Mesothelial cell of epicardium (in vitro differentiated cells): Measurements from ENCODE around the gene ATXN3. TPM values are rescaled to one million over a fixed set of nuclear protein-coding genes. Genes with fewer than 3 reads are reported as not detected.

Source experiments
- DNase-seq, 2 experiments: peaks; one replicate each; pipeline ENCODE4 v3.0.0; 2021; ENCODE audit warnings: low spot score in 2 of 2; ENCODE audit not compliant: unreplicated experiment in 2 of 2
- H3K27ac Mint-ChIP-seq: 2 replicates; pipeline ENCODE4 v1.8.0; 2021; ENCODE audit warnings: mixed read lengths
- H3K27me3 Mint-ChIP-seq: 2 replicates; pipeline ENCODE4 v1.8.0; 2021; ENCODE audit warnings: low read depth, mixed read lengths
- H3K36me3 Mint-ChIP-seq: 2 replicates; pipeline ENCODE4 v1.8.0; 2021; ENCODE audit warnings: mixed read lengths
- H3K4me1 Mint-ChIP-seq: 2 replicates; pipeline ENCODE4 v1.8.0; 2021; ENCODE audit warnings: mixed read lengths
- H3K4me3 Mint-ChIP-seq: 2 replicates; pipeline ENCODE4 v1.8.0; 2021; ENCODE audit warnings: mild to moderate bottlenecking, moderate library complexity, mixed read lengths
- H3K9me3 Mint-ChIP-seq: 2 replicates; pipeline ENCODE4 v1.8.0; 2021; ENCODE audit warnings: mixed read lengths
- total RNA-seq: library from RNA; stranded (reverse); gene quantifications from 3 replicates; pipeline ENCODE4 v1.2.1, GENCODE V29; 2021
- TF ChIP-seq, protein P1 (sequence below): fragments of 200-600 bp; sonication (generic); IDR thresholded peaks from one replicate; pipeline ENCODE4 v1.5.0; 2021; ENCODE audit warnings: antibody characterized with exemption; ENCODE audit not compliant: unreplicated experiment

ATXN3 gene
- total RNA-seq, 1 donor from 2014 or later, result 33.5 TPM

DNA sequence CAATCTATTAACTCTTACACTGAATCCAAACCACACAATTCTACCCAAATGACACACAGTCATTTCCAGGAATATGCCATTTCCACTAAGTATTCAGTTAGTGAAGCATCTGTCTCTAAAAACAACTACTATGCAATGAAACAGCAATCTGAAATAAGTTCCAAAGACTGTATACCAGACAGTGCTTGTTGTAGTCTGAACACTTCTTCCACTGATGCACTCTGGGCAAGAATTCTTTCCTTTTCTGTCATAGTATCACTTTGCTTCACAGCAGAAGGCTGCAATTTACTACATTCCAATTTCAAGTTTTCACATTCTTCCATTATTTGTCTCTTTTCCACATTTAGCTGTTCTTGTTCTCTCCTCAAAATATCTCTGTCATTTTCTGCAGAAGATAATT lies 92.3 kb downstream of the ATXN3 start:
- Mint-ChIP-seq H3K27me3 (no peaks in the 10 kb centered on the region), H3K4me3 (no peak overlapping the region), H3K4me1 (no peaks in the 10 kb centered on the region), H3K27ac (no peak overlapping the region), H3K9me3 (no peaks in the 10 kb centered on the region), H3K36me3 (peaks cover 32% of the 10 kb centered on the region)
- TF ChIP-seq, protein P1, sequence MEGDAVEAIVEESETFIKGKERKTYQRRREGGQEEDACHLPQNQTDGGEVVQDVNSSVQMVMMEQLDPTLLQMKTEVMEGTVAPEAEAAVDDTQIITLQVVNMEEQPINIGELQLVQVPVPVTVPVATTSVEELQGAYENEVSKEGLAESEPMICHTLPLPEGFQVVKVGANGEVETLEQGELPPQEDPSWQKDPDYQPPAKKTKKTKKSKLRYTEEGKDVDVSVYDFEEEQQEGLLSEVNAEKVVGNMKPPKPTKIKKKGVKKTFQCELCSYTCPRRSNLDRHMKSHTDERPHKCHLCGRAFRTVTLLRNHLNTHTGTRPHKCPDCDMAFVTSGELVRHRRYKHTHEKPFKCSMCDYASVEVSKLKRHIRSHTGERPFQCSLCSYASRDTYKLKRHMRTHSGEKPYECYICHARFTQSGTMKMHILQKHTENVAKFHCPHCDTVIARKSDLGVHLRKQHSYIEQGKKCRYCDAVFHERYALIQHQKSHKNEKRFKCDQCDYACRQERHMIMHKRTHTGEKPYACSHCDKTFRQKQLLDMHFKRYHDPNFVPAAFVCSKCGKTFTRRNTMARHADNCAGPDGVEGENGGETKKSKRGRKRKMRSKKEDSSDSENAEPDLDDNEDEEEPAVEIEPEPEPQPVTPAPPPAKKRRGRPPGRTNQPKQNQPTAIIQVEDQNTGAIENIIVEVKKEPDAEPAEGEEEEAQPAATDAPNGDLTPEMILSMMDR, result no peak
- no peak for DNase-seq

DNA sequence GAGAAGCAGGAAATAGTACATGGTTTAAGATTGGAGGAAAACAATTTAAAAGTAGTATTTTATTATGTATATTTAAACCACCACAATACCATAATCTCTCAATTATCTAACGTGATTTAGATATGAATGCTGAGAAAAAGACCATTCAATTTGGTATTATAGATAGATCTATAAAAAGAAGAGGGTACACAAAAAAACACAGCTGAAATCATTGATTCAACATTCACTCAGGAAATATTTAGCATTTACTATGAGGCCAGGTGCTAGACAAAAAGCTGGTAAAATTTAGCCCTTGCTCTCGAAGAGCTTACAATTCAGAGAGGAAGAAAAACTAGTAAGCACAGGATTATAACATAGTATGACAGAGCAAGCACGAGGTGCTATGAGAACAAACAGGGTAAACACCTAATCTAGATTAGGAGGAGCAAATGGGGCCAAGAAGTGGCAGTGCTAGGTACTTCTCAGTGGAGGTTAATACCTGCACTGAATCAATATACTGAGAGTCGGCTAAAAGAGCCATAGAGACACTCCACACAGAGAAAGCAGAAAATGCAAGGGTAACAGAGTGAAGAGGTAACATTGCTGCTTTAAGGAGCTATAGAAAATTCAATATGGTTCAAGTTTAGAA lies 94.1 kb downstream of the ATXN3 start:
- no peak for DNase-seq
- no peaks in the 10 kb centered on the region for H3K9me3 Mint-ChIP-seq
- H3K36me3 Mint-ChIP-seq, result peaks cover 40% of the 10 kb centered on the region
- H3K27ac Mint-ChIP-seq, result no peak overlapping the region
- H3K27me3 Mint-ChIP-seq, result no peaks in the 10 kb centered on the region
- H3K4me3 Mint-ChIP-seq, result no peak overlapping the region
- no peaks in the 10 kb centered on the region for H3K4me1 Mint-ChIP-seq
- TF ChIP-seq, protein P1, result no peak

DNA sequence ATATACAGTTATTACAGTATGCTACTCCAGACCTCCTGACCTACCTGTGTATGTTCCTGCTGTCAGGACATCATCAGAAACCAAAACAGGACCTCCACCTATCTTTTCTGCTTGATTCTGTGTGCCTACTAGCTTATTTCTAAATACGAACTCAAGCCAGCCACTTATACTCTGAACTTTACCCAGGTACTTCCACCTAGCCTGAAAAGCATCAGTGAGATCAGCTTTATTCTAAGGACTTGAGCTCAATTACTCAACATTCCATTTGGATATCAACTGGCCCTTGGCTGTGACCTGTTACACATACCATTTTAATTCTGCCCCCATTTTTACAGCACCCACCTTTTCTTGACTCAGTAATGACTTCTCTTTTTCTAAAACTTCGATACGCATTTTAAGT lies 95.7 kb downstream of the ATXN3 start:
- no peak overlapping the region for H3K4me3 Mint-ChIP-seq
- H3K9me3 Mint-ChIP-seq, result no peaks in the 10 kb centered on the region
- no peak overlapping the region for H3K27ac Mint-ChIP-seq
- no peaks in the 10 kb centered on the region for H3K4me1 Mint-ChIP-seq
- H3K27me3 Mint-ChIP-seq, result no peaks in the 10 kb centered on the region
- H3K36me3 Mint-ChIP-seq, result peaks cover 35% of the 10 kb centered on the region
- TF ChIP-seq, protein P1, result no peak
- DNase-seq, result no peak

DNA sequence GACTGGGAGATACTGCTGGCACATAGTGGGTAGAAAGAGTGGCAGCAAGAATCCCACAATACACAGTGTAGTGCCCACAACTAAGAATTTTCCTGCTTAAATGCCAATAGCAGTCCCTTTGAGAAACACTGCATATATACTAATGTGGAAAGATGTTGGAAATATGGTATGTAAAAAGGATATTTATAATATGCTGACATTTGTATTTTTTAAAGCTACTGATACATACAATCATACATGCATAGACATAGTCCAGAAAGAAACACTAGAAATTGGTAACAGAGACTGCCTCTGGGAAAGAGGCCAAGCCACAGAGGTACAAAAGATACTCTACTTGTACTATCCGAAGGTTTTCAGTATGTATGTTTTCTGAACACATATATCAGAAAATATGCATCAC lies 96.8 kb downstream of the ATXN3 start:
- H3K27me3 Mint-ChIP-seq, result no peaks in the 10 kb centered on the region
- H3K36me3 Mint-ChIP-seq, result peaks cover 45% of the 10 kb centered on the region
- DNase-seq, result no peak
- H3K4me3 Mint-ChIP-seq, result no peak overlapping the region
- H3K9me3 Mint-ChIP-seq, result no peaks in the 10 kb centered on the region
- H3K27ac Mint-ChIP-seq, result no peak overlapping the region
- TF ChIP-seq, protein P1, result no peak
- no peaks in the 10 kb centered on the region for H3K4me1 Mint-ChIP-seq

Other genes starting within 250 kb of the ATXN3 start
- gene TC2N, start 239.0 kb downstream of the ATXN3 start, total RNA-seq, result 8.5 to 11.6 TPM (median 9.9 TPM) in 3 replicates
- 38.0 to 41.5 TPM (median 40.3 TPM) in 3 replicates for gene FBLN5, start 158.9 kb downstream of the ATXN3 start, total RNA-seq
- gene TRIP11, start 66.5 kb downstream of the ATXN3 start, total RNA-seq, result 67.3 to 72.5 TPM (median 68.1 TPM) in 3 replicates
- 97.4 to 103 TPM (median 97.9 TPM) in 3 replicates for gene NDUFB1, start 15.1 kb upstream of the ATXN3 start, total RNA-seq
- 58.1 to 60.7 TPM (median 58.9 TPM) in 3 replicates for gene CPSF2, start 15.4 kb upstream of the ATXN3 start, total RNA-seq
- 0.04 TPM in 1 of 3 replicates, not detected in the others for gene SLC24A4, start 216.6 kb upstream of the ATXN3 start, total RNA-seq